Erythroblast (primary cell): Measurements from ENCODE around the gene NEU2.

Experiments
- DNase-seq, 2 experiments: peaks; one replicate each; lab custom pipeline; 2025; lab: John Stamatoyannopoulos, UW
- GATA1 ChIP-seq: IDR thresholded peaks from 2 replicates; pipeline ENCODE4 v1.6.1; 2011; ENCODE audit warnings: low read depth, mild to moderate bottlenecking, control low read depth, low read length, moderate library complexity
- POLR2A ChIP-seq: IDR thresholded peaks from 2 replicates; pipeline ENCODE4 v1.6.1; 2011; ENCODE audit warnings: mild to moderate bottlenecking, low read length

Gene NEU2

GRCh38 chr2:233002829-233003657, 29.4 kb upstream of the NEU2 start:
- TF ChIP-seq GATA1 (no peak), POLR2A (no peak)
- DNase-seq, result no peak

- DNase-seq, result no peak
- TF ChIP-seq GATA1 (no peak), POLR2A (no peak)
Measured at GRCh38 chr2:233003658-233004555, 28.6 kb upstream of the NEU2 start.

GRCh38 chr2:233005096-233005495, 27.4 kb upstream of the NEU2 start:
- TF ChIP-seq GATA1 (no peak), POLR2A (no peak)
- no peak for DNase-seq

DNA sequence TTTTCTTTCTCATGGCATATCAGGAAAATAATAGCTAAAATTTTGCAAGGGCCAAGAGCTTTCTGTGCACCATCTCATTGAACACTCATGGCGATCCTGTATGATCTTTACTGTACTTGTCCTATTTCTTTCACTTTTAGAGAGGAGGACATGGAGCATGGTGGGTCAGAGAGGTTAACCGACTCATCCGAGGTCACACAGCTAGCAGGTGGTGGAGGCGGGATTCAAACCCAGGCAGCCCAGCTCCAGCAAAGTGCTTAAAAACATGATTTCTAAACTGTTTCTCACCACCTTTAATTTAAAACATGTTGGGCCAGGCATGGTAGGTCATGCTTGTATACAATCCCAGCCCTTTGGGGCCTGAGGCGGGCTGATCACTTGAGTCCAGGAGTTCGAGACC, 25.8 kb upstream of the NEU2 start:
- TF ChIP-seq POLR2A, result no peak
- no peak for TF ChIP-seq GATA1
- no peak for DNase-seq

GRCh38 chr2:233007270-233007669, 25.2 kb upstream of the NEU2 start:
- TF ChIP-seq GATA1, result no peak
- no peak for TF ChIP-seq POLR2A
- no peak for DNase-seq

- no peak for DNase-seq
- no peak for TF ChIP-seq GATA1
- TF ChIP-seq POLR2A, result no peak
Measured at GRCh38 chr2:233007739-233008138, 24.7 kb upstream of the NEU2 start.

DNA sequence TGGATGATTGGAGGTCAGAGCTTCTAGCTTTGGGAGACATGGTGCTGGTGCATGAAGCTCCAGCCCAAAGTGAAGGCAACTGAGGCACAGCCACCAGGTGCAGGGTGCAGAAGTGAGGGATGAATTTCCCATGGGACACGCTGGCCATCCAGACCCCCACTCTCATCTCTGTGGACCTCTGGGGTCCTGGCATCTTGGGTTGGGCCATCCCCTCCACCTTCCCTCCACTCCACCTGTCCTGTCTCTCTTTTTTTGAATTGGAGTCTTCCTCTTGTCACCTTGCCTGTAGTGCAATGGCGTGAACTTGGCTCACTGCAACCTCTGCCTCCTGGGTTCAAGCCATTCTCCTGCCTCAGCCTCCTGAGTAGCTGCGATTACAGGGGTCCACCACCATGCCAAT, 22.8 kb upstream of the NEU2 start:
- DNase-seq, result no peak
- TF ChIP-seq GATA1, result no peak
- no peak for TF ChIP-seq POLR2A

- no peak for DNase-seq
- TF ChIP-seq GATA1 (no peak), POLR2A (no peak)
Measured at GRCh38 chr2:233010569-233011267, 21.8 kb upstream of the NEU2 start.

- no peak for TF ChIP-seq GATA1
- TF ChIP-seq POLR2A, result no peak
- no peak for DNase-seq
Measured at GRCh38 chr2:233011268-233011650, 21.2 kb upstream of the NEU2 start.

DNA sequence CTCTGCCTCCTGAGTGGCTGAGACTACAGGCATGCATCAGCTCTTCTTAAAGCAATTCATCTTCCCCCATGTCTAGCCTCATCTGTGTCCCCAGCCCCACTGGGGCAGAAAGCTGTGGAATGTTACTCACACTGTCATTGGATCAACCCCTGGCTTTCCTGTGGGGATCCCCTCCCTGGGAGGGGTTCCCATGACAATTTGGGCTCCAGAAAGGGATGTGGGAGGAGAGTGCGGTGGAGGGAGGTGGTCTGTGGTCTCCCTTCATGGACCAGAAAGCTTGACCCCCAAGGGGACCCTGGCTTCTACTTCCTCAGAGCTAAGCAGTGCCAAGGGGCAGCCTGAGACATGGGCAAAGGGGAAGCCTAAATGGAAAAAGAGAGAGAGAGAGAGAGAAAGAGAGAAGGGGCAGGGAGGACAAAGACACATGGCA, 20.8 kb upstream of the NEU2 start:
- TF ChIP-seq POLR2A (no peak), GATA1 (no peak)
- DNase-seq, result no peak

DNA sequence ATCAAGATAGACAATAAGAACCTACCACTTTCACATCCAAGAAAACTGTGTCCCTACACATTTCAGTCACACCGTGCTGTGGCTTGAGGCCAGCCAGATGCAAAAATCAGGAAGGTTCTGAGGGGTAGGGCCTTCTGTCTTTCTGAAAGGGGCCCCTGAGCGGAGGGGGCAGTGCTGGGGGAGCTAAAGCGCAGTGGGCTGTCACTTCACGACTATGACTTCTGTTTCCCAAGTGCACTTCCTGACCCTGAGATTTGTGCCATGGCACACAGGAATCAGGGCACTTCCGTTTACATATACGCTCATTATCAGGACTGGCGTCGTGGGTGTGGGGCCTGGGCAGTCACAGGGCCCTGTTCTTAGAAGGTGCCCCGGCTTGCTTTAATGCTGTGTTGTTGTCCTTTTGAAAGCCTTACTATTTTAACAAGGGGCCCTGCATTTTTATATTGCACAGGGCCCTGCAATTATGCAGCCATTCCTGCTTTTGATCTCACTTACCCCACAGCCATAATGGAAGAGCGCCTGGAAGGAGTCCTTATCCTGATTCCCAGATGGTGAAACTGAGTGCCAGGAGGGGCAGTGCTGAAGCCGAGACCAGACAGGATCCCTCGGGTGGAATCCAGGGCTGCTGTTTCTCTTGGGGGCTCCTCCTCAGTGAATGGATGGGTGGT, 20.0 kb upstream of the NEU2 start:
- TF ChIP-seq GATA1 (no peak), POLR2A (no peak)
- DNase-seq, result no peak

GRCh38 chr2:233013027-233013461, 19.4 kb upstream of the NEU2 start, which contains the start of gene NGEF:
Gene NGEF (minus strand): TSS chr2:233013256. CDS start chr2:232974890, 38,366 bp downstream.
- DNase-seq, result no peak
- no peak for TF ChIP-seq POLR2A
- no peak for TF ChIP-seq GATA1

GRCh38 chr2:233013650-233014049, 18.8 kb upstream of the NEU2 start:
- no peak for DNase-seq
- TF ChIP-seq POLR2A (no peak), GATA1 (no peak)
